ENCODE data around the gene MMP1.

The MMP1 gene

GRCh38 chr11:102809971-102810370, 12.0 kb upstream of the MMP1 start:
- Histone ChIP-seq H3K27me3 (ENCODE audit: control insufficient read depth in 5 of 5, insufficient read depth in 4 of 5, low read length in 5 of 5) (no peaks in the 10 kb centered on the region), H3K4me1 (ENCODE audit: control insufficient read depth in 5 of 5, insufficient read depth in 5 of 5, low read length in 5 of 5) (no peaks in the 10 kb centered on the region), H3K36me3 (ENCODE audit: control insufficient read depth in 5 of 5, insufficient read depth in 5 of 5, low read length in 5 of 5) (no peaks in the 10 kb centered on the region), H3K4me3 (ENCODE audit: low read depth in 1 of 5, low read length in 5 of 5) (no peak overlapping the region), H3K27ac (ENCODE audit: low read depth, low read length) (no peak overlapping the region), H3K9ac (ENCODE audit: low read length in 5 of 5) (no peak overlapping the region), H3K9me3 (ENCODE audit: control insufficient read depth in 5 of 5, low read length in 5 of 5) (no peaks in the 10 kb centered on the region)

- no peaks in the 10 kb centered on the region for H3K27me3 ChIP-seq (ENCODE audit: control insufficient read depth in 5 of 5, insufficient read depth in 4 of 5, low read length in 5 of 5)
- no peaks in the 10 kb centered on the region for H3K9me3 ChIP-seq (ENCODE audit: control insufficient read depth in 5 of 5, low read length in 5 of 5)
- no peak overlapping the region for H3K9ac ChIP-seq (ENCODE audit: low read length in 5 of 5)
- H3K4me3 ChIP-seq (ENCODE audit: low read depth in 1 of 5, low read length in 5 of 5): no peak overlapping the region
- no peak overlapping the region for H3K27ac ChIP-seq (ENCODE audit: low read depth, low read length)
- no peaks in the 10 kb centered on the region for H3K4me1 ChIP-seq (ENCODE audit: control insufficient read depth in 5 of 5, insufficient read depth in 5 of 5, low read length in 5 of 5)
- no peaks in the 10 kb centered on the region for H3K36me3 ChIP-seq (ENCODE audit: control insufficient read depth in 5 of 5, insufficient read depth in 5 of 5, low read length in 5 of 5)
These were observed 10.0 kb upstream of the MMP1 start for GRCh38 chr11:102807921-102808320.

- H3K27ac ChIP-seq (ENCODE audit: low read depth, low read length): no peak overlapping the region
- H3K36me3 ChIP-seq (ENCODE audit: control insufficient read depth in 5 of 5, insufficient read depth in 5 of 5, low read length in 5 of 5): no peaks in the 10 kb centered on the region
These were observed 8.3 kb upstream of the MMP1 start for GRCh38 chr11:102806296-102806695.

GRCh38 chr11:102802341-102802740, 4.4 kb upstream of the MMP1 start:
- no peaks in the 10 kb centered on the region for H3K9me3 ChIP-seq (ENCODE audit: control insufficient read depth in 5 of 5, low read length in 5 of 5)
- H3K27ac ChIP-seq (ENCODE audit: low read depth, low read length): no peak overlapping the region
- H3K4me3 ChIP-seq (ENCODE audit: low read depth in 1 of 5, low read length in 5 of 5): no peak overlapping the region
- no peak overlapping the region for H3K9ac ChIP-seq (ENCODE audit: low read length in 5 of 5)
- peaks cover 0 to 8% (median 2%) of the 10 kb centered on the region in 5 donors for H3K4me1 ChIP-seq (ENCODE audit: control insufficient read depth in 5 of 5, insufficient read depth in 5 of 5, low read length in 5 of 5)
- no peaks in the 10 kb centered on the region for H3K36me3 ChIP-seq (ENCODE audit: control insufficient read depth in 5 of 5, insufficient read depth in 5 of 5, low read length in 5 of 5)
- no peaks in the 10 kb centered on the region for H3K27me3 ChIP-seq (ENCODE audit: control insufficient read depth in 5 of 5, insufficient read depth in 4 of 5, low read length in 5 of 5)

More at GRCh38 chr11:102806296-102806695, 8.3 kb upstream of the MMP1 start:
- Histone ChIP-seq H3K27me3 (ENCODE audit: control insufficient read depth in 5 of 5, insufficient read depth in 4 of 5, low read length in 5 of 5) (no peaks in the 10 kb centered on the region), H3K4me3 (ENCODE audit: low read depth in 1 of 5, low read length in 5 of 5) (no peak overlapping the region), H3K9ac (ENCODE audit: low read length in 5 of 5) (no peak overlapping the region), H3K9me3 (ENCODE audit: control insufficient read depth in 5 of 5, low read length in 5 of 5) (no peaks in the 10 kb centered on the region), H3K4me1 (ENCODE audit: control insufficient read depth in 5 of 5, insufficient read depth in 5 of 5, low read length in 5 of 5) (no peaks in the 10 kb centered on the region)

GRCh38 chr11:102800767-102801166, 2.8 kb upstream of the MMP1 start:
- Histone ChIP-seq H3K27ac (ENCODE audit: low read depth, low read length) (peak overlapping the region; percentile 34), H3K4me1 (ENCODE audit: control insufficient read depth in 5 of 5, insufficient read depth in 5 of 5, low read length in 5 of 5) (peaks cover 0 to 8% (median 2%) of the 10 kb centered on the region in 5 donors), H3K4me3 (ENCODE audit: low read depth in 1 of 5, low read length in 5 of 5) (no peak overlapping the region), H3K9me3 (ENCODE audit: control insufficient read depth in 5 of 5, low read length in 5 of 5) (no peaks in the 10 kb centered on the region), H3K36me3 (ENCODE audit: control insufficient read depth in 5 of 5, insufficient read depth in 5 of 5, low read length in 5 of 5) (no peaks in the 10 kb centered on the region), H3K27me3 (ENCODE audit: control insufficient read depth in 5 of 5, insufficient read depth in 4 of 5, low read length in 5 of 5) (no peaks in the 10 kb centered on the region), H3K9ac (ENCODE audit: low read length in 5 of 5) (no peak overlapping the region)

- no peaks in the 10 kb centered on the region for H3K9me3 ChIP-seq (ENCODE audit: control insufficient read depth in 5 of 5, low read length in 5 of 5)
- H3K9ac ChIP-seq (ENCODE audit: low read length in 5 of 5): no peak overlapping the region
- H3K4me1 ChIP-seq (ENCODE audit: control insufficient read depth in 5 of 5, insufficient read depth in 5 of 5, low read length in 5 of 5): peaks cover 0 to 8% (median 2%) of the 10 kb centered on the region in 5 donors
- no peak overlapping the region for H3K27ac ChIP-seq (ENCODE audit: low read depth, low read length)
- H3K27me3 ChIP-seq (ENCODE audit: control insufficient read depth in 5 of 5, insufficient read depth in 4 of 5, low read length in 5 of 5): no peaks in the 10 kb centered on the region
- H3K4me3 ChIP-seq (ENCODE audit: low read depth in 1 of 5, low read length in 5 of 5): no peak overlapping the region
- no peaks in the 10 kb centered on the region for H3K36me3 ChIP-seq (ENCODE audit: control insufficient read depth in 5 of 5, insufficient read depth in 5 of 5, low read length in 5 of 5)
These were observed 1.9 kb upstream of the MMP1 start for GRCh38 chr11:102799681-102800340.

- H3K36me3 ChIP-seq (ENCODE audit: control insufficient read depth in 5 of 5, insufficient read depth in 5 of 5, low read length in 5 of 5): no peaks in the 10 kb centered on the region
- no peaks in the 10 kb centered on the region for H3K4me1 ChIP-seq (ENCODE audit: control insufficient read depth in 5 of 5, insufficient read depth in 5 of 5, low read length in 5 of 5)
- H3K27me3 ChIP-seq (ENCODE audit: control insufficient read depth in 5 of 5, insufficient read depth in 4 of 5, low read length in 5 of 5): peaks cover 0 to 2% (median 0%) of the 10 kb centered on the region in 5 donors
- no peak overlapping the region for H3K4me3 ChIP-seq (ENCODE audit: low read depth in 1 of 5, low read length in 5 of 5)
- no peak overlapping the region for H3K9ac ChIP-seq (ENCODE audit: low read length in 5 of 5)
- H3K9me3 ChIP-seq (ENCODE audit: control insufficient read depth in 5 of 5, low read length in 5 of 5): no peaks in the 10 kb centered on the region
- H3K27ac ChIP-seq (ENCODE audit: low read depth, low read length): no peak overlapping the region
These were observed 3.6 kb downstream of the MMP1 start for GRCh38 chr11:102794382-102794781.

- Histone ChIP-seq H3K36me3 (ENCODE audit: control insufficient read depth in 5 of 5, insufficient read depth in 5 of 5, low read length in 5 of 5) (no peaks in the 10 kb centered on the region), H3K9me3 (ENCODE audit: control insufficient read depth in 5 of 5, low read length in 5 of 5) (no peaks in the 10 kb centered on the region), H3K4me3 (ENCODE audit: low read depth in 1 of 5, low read length in 5 of 5) (no peak overlapping the region), H3K27me3 (ENCODE audit: control insufficient read depth in 5 of 5, insufficient read depth in 4 of 5, low read length in 5 of 5) (peaks cover 0 to 2% (median 0%) of the 10 kb centered on the region in 5 donors), H3K9ac (ENCODE audit: low read length in 5 of 5) (no peak overlapping the region), H3K27ac (ENCODE audit: low read depth, low read length) (no peak overlapping the region), H3K4me1 (ENCODE audit: control insufficient read depth in 5 of 5, insufficient read depth in 5 of 5, low read length in 5 of 5) (no peaks in the 10 kb centered on the region)
These were observed 4.2 kb downstream of the MMP1 start for GRCh38 chr11:102793677-102794290.

GRCh38 chr11:102792604-102793003, 5.4 kb downstream of the MMP1 start:
- no peak overlapping the region for H3K27ac ChIP-seq (ENCODE audit: low read depth, low read length)
- H3K27me3 ChIP-seq (ENCODE audit: control insufficient read depth in 5 of 5, insufficient read depth in 4 of 5, low read length in 5 of 5): peaks cover 0 to 2% (median 0%) of the 10 kb centered on the region in 5 donors
- no peaks in the 10 kb centered on the region for H3K4me1 ChIP-seq (ENCODE audit: control insufficient read depth in 5 of 5, insufficient read depth in 5 of 5, low read length in 5 of 5)
- H3K9ac ChIP-seq (ENCODE audit: low read length in 5 of 5): no peak overlapping the region
- H3K9me3 ChIP-seq (ENCODE audit: control insufficient read depth in 5 of 5, low read length in 5 of 5): no peaks in the 10 kb centered on the region
- no peaks in the 10 kb centered on the region for H3K36me3 ChIP-seq (ENCODE audit: control insufficient read depth in 5 of 5, insufficient read depth in 5 of 5, low read length in 5 of 5)
- H3K4me3 ChIP-seq (ENCODE audit: low read depth in 1 of 5, low read length in 5 of 5): no peak overlapping the region

GRCh38 chr11:102791271-102792036, 6.5 kb downstream of the MMP1 start:
- H3K27ac ChIP-seq (ENCODE audit: low read depth, low read length): no peak overlapping the region
- H3K4me3 ChIP-seq (ENCODE audit: low read depth in 1 of 5, low read length in 5 of 5): no peak overlapping the region
- peaks cover 0 to 2% (median 0%) of the 10 kb centered on the region in 5 donors for H3K27me3 ChIP-seq (ENCODE audit: control insufficient read depth in 5 of 5, insufficient read depth in 4 of 5, low read length in 5 of 5)
- H3K4me1 ChIP-seq (ENCODE audit: control insufficient read depth in 5 of 5, insufficient read depth in 5 of 5, low read length in 5 of 5): no peaks in the 10 kb centered on the region
- no peaks in the 10 kb centered on the region for H3K36me3 ChIP-seq (ENCODE audit: control insufficient read depth in 5 of 5, insufficient read depth in 5 of 5, low read length in 5 of 5)
- no peaks in the 10 kb centered on the region for H3K9me3 ChIP-seq (ENCODE audit: control insufficient read depth in 5 of 5, low read length in 5 of 5)
- H3K9ac ChIP-seq (ENCODE audit: low read length in 5 of 5): no peak overlapping the region

Measured in subcutaneous abdominal adipose tissue (tissue), 5 donors.